Measurements from ENCODE around the gene SKI.

DNA sequence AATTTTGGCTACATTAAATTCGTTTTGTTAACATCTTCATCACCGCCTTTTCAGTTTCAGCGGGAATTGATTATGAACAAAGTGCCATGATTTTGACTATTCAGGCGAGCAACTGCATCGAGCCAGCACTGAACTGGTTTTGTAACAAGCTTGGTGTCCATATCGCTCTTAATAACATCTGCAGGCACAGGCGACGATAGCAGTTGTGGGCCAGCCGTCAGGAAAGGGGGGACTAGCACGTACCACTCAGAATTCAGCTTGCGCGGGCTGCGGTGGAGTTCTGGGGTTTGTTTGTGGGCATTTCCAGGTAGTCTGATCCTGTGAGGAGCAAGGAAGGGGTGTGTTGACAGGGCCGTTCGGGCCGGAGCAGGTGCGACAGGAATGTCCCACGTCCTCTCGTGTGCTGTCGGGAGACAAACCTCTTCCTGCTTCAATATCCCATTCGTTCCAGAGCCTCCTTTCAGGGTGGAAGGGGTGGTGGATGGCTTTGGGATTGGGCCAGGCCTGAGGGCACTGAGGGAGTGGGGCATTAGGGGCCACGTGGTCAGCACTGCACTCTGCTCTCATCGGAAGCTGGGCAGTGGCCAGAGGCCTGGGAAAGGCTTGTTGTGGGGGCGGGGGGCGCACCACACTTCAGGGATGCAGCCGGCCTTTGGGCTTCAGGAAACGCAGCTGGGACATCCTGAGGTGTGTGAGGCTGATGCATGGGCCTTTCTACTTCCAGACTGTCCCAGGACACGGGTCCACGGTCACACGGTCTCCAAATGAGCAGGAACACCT, 39.1 kb downstream of the SKI start:
- TF ChIP-seq, protein P1, sequence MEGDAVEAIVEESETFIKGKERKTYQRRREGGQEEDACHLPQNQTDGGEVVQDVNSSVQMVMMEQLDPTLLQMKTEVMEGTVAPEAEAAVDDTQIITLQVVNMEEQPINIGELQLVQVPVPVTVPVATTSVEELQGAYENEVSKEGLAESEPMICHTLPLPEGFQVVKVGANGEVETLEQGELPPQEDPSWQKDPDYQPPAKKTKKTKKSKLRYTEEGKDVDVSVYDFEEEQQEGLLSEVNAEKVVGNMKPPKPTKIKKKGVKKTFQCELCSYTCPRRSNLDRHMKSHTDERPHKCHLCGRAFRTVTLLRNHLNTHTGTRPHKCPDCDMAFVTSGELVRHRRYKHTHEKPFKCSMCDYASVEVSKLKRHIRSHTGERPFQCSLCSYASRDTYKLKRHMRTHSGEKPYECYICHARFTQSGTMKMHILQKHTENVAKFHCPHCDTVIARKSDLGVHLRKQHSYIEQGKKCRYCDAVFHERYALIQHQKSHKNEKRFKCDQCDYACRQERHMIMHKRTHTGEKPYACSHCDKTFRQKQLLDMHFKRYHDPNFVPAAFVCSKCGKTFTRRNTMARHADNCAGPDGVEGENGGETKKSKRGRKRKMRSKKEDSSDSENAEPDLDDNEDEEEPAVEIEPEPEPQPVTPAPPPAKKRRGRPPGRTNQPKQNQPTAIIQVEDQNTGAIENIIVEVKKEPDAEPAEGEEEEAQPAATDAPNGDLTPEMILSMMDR (IDR thresholded peaks at IDR 0.05; ENCODE audit: low read depth, low read length) = no peak
- no peak for TF ChIP-seq EZH2phosphoT487 (IDR thresholded peaks at IDR 0.05; ENCODE audit: low read depth)

Data from OCI-LY3 (cell line).